ENCODE measurements around the gene SMC5.

DNA sequence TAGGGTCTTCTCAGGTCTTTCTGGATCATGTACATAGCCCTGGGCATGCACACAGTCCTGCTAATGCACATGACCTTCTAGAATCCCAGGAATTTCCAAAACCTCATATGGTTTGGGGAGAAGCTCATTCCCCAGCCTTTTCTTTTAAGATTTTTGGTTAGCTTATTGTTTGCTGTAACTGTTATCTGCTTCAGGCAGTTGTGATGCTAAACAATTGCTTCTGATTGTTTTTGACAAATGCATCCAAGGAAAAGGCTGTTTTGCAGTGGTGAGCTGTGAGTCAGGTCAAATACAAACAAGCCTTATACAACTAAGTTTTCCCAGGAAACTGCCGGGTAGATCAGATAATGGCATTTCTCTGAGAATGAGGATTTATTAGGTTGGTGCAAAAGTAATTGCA is 32.7 kb downstream of the SMC5 start:
- TF ChIP-seq, protein P1, sequence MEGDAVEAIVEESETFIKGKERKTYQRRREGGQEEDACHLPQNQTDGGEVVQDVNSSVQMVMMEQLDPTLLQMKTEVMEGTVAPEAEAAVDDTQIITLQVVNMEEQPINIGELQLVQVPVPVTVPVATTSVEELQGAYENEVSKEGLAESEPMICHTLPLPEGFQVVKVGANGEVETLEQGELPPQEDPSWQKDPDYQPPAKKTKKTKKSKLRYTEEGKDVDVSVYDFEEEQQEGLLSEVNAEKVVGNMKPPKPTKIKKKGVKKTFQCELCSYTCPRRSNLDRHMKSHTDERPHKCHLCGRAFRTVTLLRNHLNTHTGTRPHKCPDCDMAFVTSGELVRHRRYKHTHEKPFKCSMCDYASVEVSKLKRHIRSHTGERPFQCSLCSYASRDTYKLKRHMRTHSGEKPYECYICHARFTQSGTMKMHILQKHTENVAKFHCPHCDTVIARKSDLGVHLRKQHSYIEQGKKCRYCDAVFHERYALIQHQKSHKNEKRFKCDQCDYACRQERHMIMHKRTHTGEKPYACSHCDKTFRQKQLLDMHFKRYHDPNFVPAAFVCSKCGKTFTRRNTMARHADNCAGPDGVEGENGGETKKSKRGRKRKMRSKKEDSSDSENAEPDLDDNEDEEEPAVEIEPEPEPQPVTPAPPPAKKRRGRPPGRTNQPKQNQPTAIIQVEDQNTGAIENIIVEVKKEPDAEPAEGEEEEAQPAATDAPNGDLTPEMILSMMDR (IDR thresholded peaks at IDR 0.05) = no peak
- TF ChIP-seq POLR2A (IDR thresholded peaks at IDR 0.05) = no peak

Data from uterus (tissue), 2 donors.